GM18858 (cell line): ENCODE measurements around the gene ZBTB7C.

ENCODE experiments used
- ATAC-seq: cut with Tn5 transposase; IDR thresholded peaks from one replicate; pipeline ENCODE4 v1.9.1; 2021; ENCODE audit not compliant: unreplicated experiment

The ZBTB7C gene

DNA sequence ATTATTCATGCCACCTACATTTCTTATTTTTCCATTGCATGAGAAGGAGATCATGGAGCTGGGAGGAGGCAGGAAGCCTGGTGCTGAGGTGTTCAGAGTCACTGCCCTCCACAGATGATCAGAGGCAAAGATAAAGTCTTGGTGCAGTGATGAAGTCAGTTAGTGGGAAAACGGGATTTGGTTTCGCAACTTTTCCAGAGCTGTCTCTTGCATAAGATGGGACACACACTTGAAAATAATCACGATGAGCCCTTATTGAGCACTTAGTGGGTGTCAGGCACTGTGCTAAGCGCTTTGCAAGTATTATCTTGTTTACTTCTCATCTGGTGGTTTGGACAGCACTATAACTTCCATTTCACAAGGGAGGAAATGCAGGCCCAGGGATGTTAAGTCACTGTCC, 256.6 kb downstream of the ZBTB7C start:
- no peak for ATAC-seq

- no peak for ATAC-seq
Observed at GRCh38 chr18:48151421-48152065, 257.6 kb downstream of the ZBTB7C start.

DNA sequence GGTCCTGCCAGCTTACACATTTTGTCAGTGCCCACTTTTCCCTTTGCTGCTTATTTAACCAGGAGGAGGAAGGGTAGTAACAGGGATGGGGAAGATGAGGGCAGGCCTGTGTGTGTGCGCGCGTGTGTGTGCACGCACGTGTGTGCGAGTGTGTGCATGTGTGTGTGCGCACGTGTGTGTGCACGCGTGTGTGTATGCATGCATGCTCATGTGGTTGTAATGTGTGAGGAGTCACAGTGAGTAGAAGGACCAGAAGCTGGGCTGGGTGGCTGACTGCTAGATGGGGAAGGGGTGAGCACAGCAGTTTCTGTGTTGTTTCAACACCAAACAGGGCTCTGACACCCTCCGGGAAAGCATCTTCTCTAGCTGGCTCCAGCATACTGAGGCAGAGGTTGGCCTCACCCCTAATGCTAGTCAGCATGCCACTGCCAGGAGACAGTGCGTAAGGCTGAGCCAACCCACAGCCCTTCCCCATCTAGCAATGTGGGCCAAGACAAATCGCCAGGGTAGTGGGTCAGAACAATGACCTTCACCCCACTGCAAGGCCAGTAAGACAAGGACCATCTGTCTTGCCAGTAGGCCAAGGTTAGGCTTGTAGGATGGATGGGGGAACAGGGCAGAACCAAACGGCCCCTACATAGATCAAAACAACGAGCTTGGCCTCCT, 260.0 kb downstream of the ZBTB7C start:
- no peak for ATAC-seq

- no peak for ATAC-seq
Observed at GRCh38 chr18:48142994-48143393, 266.2 kb downstream of the ZBTB7C start.

DNA sequence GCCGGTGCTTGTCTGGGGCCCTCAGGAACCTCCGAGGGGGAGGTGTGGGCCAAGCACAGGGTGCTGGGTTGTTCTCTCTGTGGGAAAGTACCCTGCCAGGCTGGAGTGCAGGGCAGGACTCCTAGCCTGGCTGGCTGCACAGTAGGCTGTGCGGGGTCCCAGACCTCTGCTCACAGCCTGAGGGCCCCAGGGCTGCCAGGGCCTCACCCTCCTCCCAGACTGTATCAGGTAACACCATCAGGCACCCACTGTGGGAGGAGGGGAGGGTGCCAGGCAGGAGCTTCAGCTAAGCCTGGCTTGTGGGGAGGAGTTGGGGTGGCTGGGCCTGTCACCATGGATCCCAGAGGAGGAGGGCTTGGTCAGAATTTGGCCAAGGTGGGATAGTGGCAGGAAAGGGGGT, 266.8 kb downstream of the ZBTB7C start:
- no peak for ATAC-seq

- ATAC-seq, result no peak
Observed at GRCh38 chr18:48140731-48141130, 268.5 kb downstream of the ZBTB7C start.

DNA sequence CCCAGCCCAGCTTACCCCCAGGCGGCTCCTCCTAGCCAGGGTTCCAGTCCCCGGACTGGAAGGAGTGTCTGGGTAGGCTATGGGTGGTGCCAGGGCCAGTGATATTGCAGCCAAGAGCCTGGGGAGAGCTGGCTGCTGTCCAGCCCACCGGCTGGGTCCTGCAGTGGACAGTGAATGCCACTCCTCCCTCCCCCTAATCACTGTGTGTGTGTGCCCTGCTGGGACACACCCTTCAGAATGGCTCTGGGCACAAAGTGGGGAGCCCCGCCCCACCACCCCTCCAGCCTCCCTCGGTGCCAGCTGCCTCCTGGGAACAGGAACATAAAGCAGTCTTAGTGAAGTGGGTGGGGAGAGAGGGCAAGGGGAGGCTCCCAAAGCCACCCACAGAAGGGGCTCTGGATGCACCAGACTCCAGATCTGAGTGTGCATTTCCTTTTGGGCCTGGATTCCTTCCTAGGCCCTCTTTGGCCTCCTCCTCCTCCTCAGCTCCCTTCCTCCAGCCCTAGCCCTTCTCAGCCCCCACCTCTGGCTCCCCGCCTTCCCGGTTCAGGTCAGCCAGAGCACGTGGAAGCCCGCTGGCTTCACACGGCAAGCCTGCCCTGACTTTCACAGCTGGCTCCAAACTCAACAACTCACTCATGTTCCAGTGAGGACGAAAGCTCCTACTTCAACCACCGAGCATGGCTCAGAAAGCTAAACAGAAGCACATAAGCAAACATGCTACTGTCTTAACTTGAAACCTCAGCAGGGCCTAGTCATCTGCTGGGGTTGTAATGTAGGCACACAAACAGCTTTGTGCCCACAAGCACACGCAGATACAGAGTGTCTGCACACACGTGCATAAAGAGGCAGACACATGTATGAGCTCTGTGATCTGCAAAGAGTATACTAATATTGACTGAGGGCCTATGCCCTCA, 269.5 kb downstream of the ZBTB7C start:
- ATAC-seq, result no peak

GRCh38 chr18:48138660-48139430, 270.3 kb downstream of the ZBTB7C start:
- ATAC-seq, result no peak

DNA sequence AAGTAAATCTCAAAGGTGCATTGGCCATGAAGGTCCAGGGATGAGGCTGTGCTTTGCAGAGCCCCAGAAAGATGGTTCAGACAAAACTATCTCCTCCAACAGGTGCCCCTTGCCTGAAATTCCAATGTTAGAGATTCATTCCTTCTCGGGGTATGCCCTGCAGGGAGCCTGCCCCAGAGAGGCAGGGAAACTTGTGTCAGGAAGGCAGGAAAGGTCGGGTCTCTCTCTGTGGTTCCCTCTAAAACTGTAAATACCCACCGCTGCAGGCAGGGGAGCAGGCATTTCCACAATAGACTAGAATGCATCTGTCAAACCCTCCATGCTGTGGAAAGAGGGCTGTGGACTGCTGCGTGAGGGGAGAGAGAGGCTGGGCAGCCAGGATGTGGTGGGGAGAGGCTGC, 271.0 kb downstream of the ZBTB7C start:
- ATAC-seq, result no peak

DNA sequence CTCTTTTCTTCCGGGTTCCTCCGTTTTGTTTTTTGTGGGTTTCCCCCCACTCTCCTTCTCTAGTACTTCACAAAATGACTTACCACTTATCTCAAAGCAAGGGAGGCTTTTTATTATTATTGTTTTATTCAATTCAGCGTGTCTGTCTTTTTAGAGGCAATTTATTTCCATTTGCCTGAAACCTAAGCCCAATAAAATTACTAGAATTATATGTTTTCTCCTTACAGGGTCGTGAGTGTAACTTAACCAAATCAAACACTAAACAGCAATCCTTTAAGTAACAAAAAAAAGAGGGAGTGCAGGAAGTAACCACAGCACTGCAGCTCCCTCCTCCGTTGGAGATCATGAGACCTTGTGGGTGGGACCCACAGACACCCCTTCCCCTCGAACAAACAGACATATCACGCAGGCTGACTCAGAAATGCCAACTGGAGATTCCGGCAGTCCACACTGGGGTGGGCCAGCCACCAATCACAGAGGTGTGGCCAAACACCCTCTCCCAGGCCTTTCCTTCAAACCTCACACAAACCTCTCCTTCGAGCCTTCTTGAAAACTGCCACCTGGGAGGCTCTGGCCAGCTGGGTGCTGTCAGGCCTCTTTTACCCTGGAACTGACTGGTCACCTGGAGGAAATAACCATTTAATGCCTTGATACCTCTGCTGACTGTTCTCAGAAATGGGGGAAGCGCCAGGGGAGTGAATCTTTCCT, 271.7 kb downstream of the ZBTB7C start:
- ATAC-seq, result no peak

GRCh38 chr18:48136827-48137373, 272.3 kb downstream of the ZBTB7C start:
- ATAC-seq, result no peak

GRCh38 chr18:48136051-48136826, 272.9 kb downstream of the ZBTB7C start:
- ATAC-seq, result no peak

- ATAC-seq, result no peak
Observed at GRCh38 chr18:48135436-48135966, 273.7 kb downstream of the ZBTB7C start.

DNA sequence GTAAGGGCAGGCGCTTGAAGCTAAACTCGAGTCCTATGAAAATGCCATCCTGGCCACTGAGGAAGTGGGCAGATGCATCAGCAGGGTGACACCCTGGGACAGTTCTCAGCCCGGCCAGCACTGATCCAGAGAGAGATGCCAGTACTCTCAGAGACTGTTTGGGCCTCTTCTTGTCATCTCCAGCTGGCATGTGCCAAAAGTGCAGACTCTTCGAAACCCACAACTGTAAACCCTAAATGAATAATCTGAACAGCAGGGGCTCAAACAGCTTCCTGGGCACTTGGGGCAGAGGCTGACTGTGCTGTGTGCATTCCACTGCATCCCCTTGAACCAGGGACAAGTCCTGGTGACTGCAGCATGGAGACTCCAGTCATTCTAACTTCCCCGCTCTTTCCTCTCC, 274.6 kb downstream of the ZBTB7C start:
- no peak for ATAC-seq

GRCh38 chr18:48133671-48134251, 275.4 kb downstream of the ZBTB7C start:
- ATAC-seq, result no peak

- no peak for ATAC-seq
Observed at GRCh38 chr18:48132797-48133655, 276.2 kb downstream of the ZBTB7C start.

- ATAC-seq, result no peak
Observed at GRCh38 chr18:48131042-48131441, 278.1 kb downstream of the ZBTB7C start.

GRCh38 chr18:48129621-48130082, 279.5 kb downstream of the ZBTB7C start:
- ATAC-seq, result no peak
